ENCODE measurements around the gene SLC25A17.

SLC25A17 gene

DNA sequence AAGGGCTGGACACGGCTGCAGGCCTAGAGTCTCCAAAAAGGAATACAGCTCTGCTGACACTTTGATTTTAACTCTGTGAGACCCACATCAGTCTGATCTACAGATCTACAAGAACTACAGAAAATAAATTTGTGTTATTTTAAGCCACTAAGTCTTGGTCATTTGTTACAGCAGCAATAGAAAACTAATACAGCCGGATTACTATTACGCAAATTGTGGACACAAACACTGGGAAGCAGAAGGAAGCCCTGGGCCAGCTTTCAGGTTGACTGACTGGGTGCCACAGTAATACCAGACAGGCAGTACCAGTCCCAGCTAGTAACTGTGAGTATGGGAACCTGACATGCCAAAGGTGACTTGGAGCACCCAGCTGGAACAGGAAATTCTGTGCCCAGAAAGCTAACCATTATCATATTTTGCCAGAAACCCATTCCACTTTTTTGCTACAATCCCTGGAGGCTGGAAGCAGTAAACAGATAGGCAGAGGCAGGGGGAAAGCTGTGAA is 13.4 kb downstream of the SLC25A17 start:
- TF ChIP-seq, protein P1, sequence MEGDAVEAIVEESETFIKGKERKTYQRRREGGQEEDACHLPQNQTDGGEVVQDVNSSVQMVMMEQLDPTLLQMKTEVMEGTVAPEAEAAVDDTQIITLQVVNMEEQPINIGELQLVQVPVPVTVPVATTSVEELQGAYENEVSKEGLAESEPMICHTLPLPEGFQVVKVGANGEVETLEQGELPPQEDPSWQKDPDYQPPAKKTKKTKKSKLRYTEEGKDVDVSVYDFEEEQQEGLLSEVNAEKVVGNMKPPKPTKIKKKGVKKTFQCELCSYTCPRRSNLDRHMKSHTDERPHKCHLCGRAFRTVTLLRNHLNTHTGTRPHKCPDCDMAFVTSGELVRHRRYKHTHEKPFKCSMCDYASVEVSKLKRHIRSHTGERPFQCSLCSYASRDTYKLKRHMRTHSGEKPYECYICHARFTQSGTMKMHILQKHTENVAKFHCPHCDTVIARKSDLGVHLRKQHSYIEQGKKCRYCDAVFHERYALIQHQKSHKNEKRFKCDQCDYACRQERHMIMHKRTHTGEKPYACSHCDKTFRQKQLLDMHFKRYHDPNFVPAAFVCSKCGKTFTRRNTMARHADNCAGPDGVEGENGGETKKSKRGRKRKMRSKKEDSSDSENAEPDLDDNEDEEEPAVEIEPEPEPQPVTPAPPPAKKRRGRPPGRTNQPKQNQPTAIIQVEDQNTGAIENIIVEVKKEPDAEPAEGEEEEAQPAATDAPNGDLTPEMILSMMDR (IDR thresholded peaks at IDR 0.05; ENCODE audit: control insufficient read depth, insufficient read depth, low read depth, low read length, missing control alignments) = no peak
- DNase-seq (ENCODE audit: low read depth) = no peak
- no peak overlapping the region for H3K4me3 ChIP-seq (ENCODE audit: control insufficient read depth, low read depth, low read length)

DNA sequence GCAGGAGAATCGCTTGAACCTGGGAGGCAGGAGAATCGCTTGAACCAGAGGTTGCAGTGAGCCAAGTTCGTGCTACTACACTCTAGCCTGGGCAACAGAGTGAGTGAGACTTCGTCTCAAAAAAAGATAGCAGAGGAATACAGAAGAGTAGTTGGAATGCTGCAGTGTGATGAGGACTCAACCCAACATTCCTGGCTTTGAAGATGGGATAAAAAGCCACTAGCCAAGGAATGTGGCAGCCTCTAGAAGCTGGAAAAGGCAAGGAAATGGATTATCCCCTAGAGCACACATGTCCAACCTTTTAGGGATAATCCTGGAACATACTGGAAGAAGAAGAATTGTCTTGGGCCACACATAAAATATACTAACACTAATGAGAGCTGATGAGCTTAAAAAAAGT is 13.9 kb downstream of the SLC25A17 start:
- DNase-seq (ENCODE audit: low read depth) = no peak
- H3K4me3 ChIP-seq (ENCODE audit: control insufficient read depth, low read depth, low read length) = no peak overlapping the region
- TF ChIP-seq, protein P1 (IDR thresholded peaks at IDR 0.05; ENCODE audit: control insufficient read depth, insufficient read depth, low read depth, low read length, missing control alignments) = no peak

DNA sequence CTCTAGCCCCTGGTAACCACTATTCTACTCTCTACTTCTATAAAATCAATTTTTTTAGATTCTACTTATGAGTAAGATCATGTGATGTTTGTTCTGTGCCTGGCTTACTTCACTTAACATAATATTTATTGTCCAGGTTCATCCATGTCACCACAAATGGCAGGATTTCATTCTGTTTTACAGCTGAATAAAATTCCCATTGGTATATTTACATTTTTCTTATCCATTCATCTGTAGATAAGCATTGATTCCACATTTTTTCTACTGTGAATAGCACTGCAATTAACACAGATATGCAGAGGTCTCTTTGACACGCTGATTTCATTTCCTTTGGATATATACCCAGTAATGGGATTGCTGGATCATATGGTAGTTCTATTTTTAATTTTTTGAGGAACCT is 15.8 kb downstream of the SLC25A17 start:
- TF ChIP-seq, protein P1 (IDR thresholded peaks at IDR 0.05; ENCODE audit: control insufficient read depth, insufficient read depth, low read depth, low read length, missing control alignments) = no peak
- DNase-seq (ENCODE audit: low read depth) = no peak
- no peak overlapping the region for H3K4me3 ChIP-seq (ENCODE audit: control insufficient read depth, low read depth, low read length)

DNA sequence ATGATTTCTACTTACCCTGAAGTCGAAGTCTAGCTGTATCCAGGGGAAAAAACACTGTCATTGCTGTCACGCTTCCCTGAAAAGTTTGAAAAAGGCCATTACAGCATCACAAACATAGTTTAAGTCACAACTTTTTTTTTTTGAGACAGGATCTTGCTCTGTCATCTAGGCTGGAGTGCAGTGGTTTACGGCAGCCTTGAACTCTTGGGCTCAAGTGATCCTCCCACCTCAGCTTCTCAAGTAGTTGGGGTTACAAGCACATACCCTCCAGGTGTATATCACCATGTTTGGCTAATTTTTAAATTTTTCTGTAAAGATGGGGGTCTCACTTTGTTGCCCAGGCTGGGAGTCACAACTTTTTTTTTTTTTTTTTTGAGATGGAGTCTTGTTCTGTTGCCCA is 20.1 kb downstream of the SLC25A17 start:
- no peak overlapping the region for H3K4me3 ChIP-seq (ENCODE audit: control insufficient read depth, low read depth, low read length)
- TF ChIP-seq, protein P1 (IDR thresholded peaks at IDR 0.05; ENCODE audit: control insufficient read depth, insufficient read depth, low read depth, low read length, missing control alignments) = no peak
- no peak for DNase-seq (ENCODE audit: low read depth)

DNA sequence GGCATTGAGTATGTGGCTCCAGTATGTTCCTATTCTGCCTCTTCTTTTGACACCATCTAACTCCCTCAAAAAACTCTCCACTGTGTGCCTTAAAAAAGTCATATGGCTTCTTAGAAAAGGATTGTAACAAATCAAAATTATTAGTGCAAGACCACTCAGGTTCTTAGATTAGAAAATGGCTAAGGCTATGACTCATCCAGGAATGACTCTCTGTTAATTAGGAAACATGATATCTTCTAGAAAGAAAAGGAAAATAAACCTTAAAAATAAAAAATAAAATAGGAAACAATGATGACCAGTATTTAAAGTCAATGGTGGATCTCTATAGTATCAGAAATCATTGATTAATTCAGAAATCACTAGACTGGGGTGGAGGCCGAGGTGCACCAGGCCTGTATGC is 21.7 kb downstream of the SLC25A17 start:
- H3K4me3 ChIP-seq (ENCODE audit: control insufficient read depth, low read depth, low read length) = no peak overlapping the region
- TF ChIP-seq, protein P1 (IDR thresholded peaks at IDR 0.05; ENCODE audit: control insufficient read depth, insufficient read depth, low read depth, low read length, missing control alignments) = no peak
- no peak for DNase-seq (ENCODE audit: low read depth)

DNA sequence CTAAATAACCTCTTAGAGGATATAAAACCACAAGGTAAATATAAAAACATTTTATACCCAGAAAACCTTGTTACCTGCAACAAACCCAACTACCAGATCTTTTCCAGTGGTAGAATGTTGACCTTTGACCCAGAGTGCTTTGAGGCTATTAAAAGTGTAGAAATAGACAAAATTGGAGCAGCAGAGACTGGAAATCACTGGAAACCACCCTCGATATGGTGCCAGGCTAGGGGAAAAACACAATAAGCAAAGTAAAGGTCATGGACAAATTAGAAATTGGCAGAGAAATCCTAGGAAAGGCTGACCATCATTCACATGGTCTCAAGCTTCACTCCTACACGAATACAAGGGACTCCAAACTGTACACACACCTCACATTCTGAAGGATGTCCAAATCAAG is 26.7 kb downstream of the SLC25A17 start:
- TF ChIP-seq, protein P1 (IDR thresholded peaks at IDR 0.05; ENCODE audit: control insufficient read depth, insufficient read depth, low read depth, low read length, missing control alignments) = no peak
- no peak overlapping the region for H3K4me3 ChIP-seq (ENCODE audit: control insufficient read depth, low read depth, low read length)
- no peak for DNase-seq (ENCODE audit: low read depth)

DNA sequence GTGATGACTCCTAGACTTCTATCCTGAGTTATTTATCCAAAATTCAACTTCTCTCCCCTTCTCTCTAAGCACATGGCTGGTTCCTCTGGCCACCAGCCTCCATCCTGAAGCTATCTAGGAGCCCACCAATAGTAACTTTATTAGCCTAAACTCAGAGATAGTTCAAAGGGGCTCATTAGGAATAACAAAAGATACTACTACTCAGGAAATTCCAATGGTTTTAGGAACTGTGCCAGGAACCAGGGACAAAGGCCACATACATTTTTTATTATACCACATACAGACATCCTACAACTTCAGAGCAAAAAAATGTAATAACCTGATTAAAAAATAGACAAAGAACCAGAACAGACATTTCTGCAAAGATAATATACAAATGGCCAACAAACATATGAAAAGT is 27.9 kb downstream of the SLC25A17 start:
- no peak overlapping the region for H3K4me3 ChIP-seq (ENCODE audit: control insufficient read depth, low read depth, low read length)
- no peak for DNase-seq (ENCODE audit: low read depth)

More for the DNA sequence above, 27.9 kb downstream of the SLC25A17 start:
- TF ChIP-seq, protein P1 (IDR thresholded peaks at IDR 0.05; ENCODE audit: control insufficient read depth, insufficient read depth, low read depth, low read length, missing control alignments) = no peak
